ENCODE data around the gene AP1G1.
"Not testable (repeated sequence)": the region's sequence is repeated elsewhere in the genome, so short reads cannot be mapped to it uniquely, and the experiment has no call there.

DNA sequence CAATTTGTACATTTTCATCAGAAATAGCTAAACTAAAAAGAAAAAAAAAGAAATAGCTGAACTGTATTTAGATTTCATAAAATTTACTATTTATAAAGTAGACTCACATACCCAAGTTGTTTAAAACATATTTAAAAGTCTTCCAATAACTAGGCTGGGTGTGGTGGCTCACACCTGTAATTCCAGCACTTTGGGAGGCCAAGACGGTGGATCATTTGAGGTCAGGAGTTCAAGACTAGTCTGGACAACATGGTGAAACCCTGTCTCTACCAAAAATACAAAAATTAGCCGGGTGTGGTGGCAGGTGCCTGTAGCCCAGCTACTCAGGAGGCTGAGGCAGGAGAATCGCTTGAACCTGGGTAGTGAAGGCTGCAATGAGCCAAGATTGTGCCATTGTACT lies 23.5 kb downstream of the AP1G1 start:
- TF ChIP-seq, protein P1, sequence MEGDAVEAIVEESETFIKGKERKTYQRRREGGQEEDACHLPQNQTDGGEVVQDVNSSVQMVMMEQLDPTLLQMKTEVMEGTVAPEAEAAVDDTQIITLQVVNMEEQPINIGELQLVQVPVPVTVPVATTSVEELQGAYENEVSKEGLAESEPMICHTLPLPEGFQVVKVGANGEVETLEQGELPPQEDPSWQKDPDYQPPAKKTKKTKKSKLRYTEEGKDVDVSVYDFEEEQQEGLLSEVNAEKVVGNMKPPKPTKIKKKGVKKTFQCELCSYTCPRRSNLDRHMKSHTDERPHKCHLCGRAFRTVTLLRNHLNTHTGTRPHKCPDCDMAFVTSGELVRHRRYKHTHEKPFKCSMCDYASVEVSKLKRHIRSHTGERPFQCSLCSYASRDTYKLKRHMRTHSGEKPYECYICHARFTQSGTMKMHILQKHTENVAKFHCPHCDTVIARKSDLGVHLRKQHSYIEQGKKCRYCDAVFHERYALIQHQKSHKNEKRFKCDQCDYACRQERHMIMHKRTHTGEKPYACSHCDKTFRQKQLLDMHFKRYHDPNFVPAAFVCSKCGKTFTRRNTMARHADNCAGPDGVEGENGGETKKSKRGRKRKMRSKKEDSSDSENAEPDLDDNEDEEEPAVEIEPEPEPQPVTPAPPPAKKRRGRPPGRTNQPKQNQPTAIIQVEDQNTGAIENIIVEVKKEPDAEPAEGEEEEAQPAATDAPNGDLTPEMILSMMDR (IDR thresholded peaks at IDR 0.05), result not testable (repeated sequence)
- TF ChIP-seq POLR2A (IDR thresholded peaks at IDR 0.05), result not testable (repeated sequence)
